ENCODE results near the gene ACKR4.
"Not testable (repeated sequence)": the region's sequence is repeated elsewhere in the genome, so short reads cannot be mapped to it uniquely, and the experiment has no call there.

Gene ACKR4
- total RNA-seq: 0 to 1.1 (median 0.21) reads per million in 17 experiments

GRCh38 chr3:132596816-132597433 is at the start of gene ACKR4:
Gene ACKR4 (plus strand): TSS chr3:132597270. CDS start chr3:132600398, 3,128 bp downstream.
- DNase-seq: no peak

GRCh38 chr3:132549169-132549568 is 47.9 kb upstream of the ACKR4 start:
- no peak for DNase-seq

- DNase-seq: peak in 3 of 4 experiments; percentile 8 to 32 (median 16)
These were observed 47.0 kb upstream of the ACKR4 start for GRCh38 chr3:132549890-132550578.

- DNase-seq: peak in 3 of 4 experiments; percentile 22 to 45 (median 39)
These were observed 46.3 kb upstream of the ACKR4 start for GRCh38 chr3:132550579-132551305.

- no peak for DNase-seq
These were observed 43.2 kb upstream of the ACKR4 start for GRCh38 chr3:132553826-132554225.

- DNase-seq: no peak
These were observed 42.6 kb upstream of the ACKR4 start for GRCh38 chr3:132554437-132554836.

GRCh38 chr3:132555306-132556035 is 41.6 kb upstream of the ACKR4 start:
- DNase-seq: no peak

- DNase-seq: not testable (repeated sequence)
These were observed 41.1 kb upstream of the ACKR4 start for GRCh38 chr3:132556036-132556386.

- no peak for DNase-seq
These were observed 40.4 kb upstream of the ACKR4 start for GRCh38 chr3:132556508-132557159.

- DNase-seq: no peak
These were observed 36.1 kb upstream of the ACKR4 start for GRCh38 chr3:132561003-132561402.

GRCh38 chr3:132563420-132564069 is 33.5 kb upstream of the ACKR4 start:
- DNase-seq: peak in 2 of 4 experiments; percentile 45 to 53

GRCh38 chr3:132564070-132564465 is 33.0 kb upstream of the ACKR4 start:
- no peak for DNase-seq

GRCh38 chr3:132568422-132568821 is 28.6 kb upstream of the ACKR4 start:
- DNase-seq: no peak

GRCh38 chr3:132569153-132569552 is 27.9 kb upstream of the ACKR4 start:
- DNase-seq: peak; percentile 15 to 79 (median 49)

GRCh38 chr3:132569580-132569979 is 27.5 kb upstream of the ACKR4 start:
- no peak for DNase-seq

GRCh38 chr3:132570016-132570415 is 27.1 kb upstream of the ACKR4 start:
- no peak for DNase-seq

GRCh38 chr3:132573797-132574211 is 23.3 kb upstream of the ACKR4 start:
- DNase-seq: no peak

- no peak for DNase-seq
These were observed 9.7 kb upstream of the ACKR4 start for GRCh38 chr3:132587401-132587800.

GRCh38 chr3:132592216-132592615 is 4.9 kb upstream of the ACKR4 start:
- DNase-seq: no peak

- peak in 1 of 4 experiments; percentile 9 for DNase-seq
These were observed 3.7 kb upstream of the ACKR4 start for GRCh38 chr3:132593241-132593946.

GRCh38 chr3:132593947-132594323 is 3.1 kb upstream of the ACKR4 start:
- DNase-seq: peak; percentile 32 to 70 (median 50)

All from suppressor macrophage (primary cell).